HL-60 (cell line): ENCODE measurements around the gene OR10G7.

Source experiments
- CTCF ChIP-seq: IDR thresholded peaks from one replicate; pipeline ENCODE4 v1.5.1; 2011; ENCODE audit warnings: low read length, control low read depth, inconsistent platforms; ENCODE audit not compliant: insufficient read depth
- POLR2AphosphoS5 ChIP-seq: IDR thresholded peaks from 2 replicates; pipeline ENCODE4 v1.6.1; 2012; ENCODE audit warnings: low read depth

- no peak for TF ChIP-seq CTCF
- TF ChIP-seq POLR2AphosphoS5: no peak
Measured at GRCh38 chr11:124026498-124026897, 14.6 kb downstream of the OR10G7 start, which contains the start of gene OR10G8.
